Kidney epithelial cell (primary cell): ENCODE results near the gene GK2. TPM values are rescaled to one million over a fixed set of nuclear protein-coding genes. Genes with fewer than 3 reads are reported as not detected.

Experiments
- DNase-seq: peaks from one replicate; pipeline ENCODE4 v3.0.0-alpha.2; 2010; ENCODE audit warnings: low read depth
- H3K27me3 ChIP-seq: 2 replicates; pipeline ENCODE4 v1.6.0; 2011; ENCODE audit warnings: low read length; ENCODE audit not compliant: control insufficient read depth, insufficient read depth
- H3K36me3 ChIP-seq: 2 replicates; pipeline ENCODE4 v1.5.1; 2011; ENCODE audit warnings: low read length; ENCODE audit not compliant: control insufficient read depth, insufficient read depth
- H3K4me3 ChIP-seq: 2 replicates; pipeline ENCODE4 v1.5.1; 2011; ENCODE audit warnings: low read depth, mild to moderate bottlenecking, control low read depth, low read length
- total RNA-seq: library from RNA; depleted of rRNA; stranded (reverse); fragments of >200 nt; gene quantifications from 2 replicates; pipeline ENCODE4 v1.2.3, GENCODE V29; 2015
- TF ChIP-seq, protein P1 (sequence below): IDR thresholded peaks from 2 replicates; pipeline ENCODE4 v1.5.1; 2011; ENCODE audit warnings: mild to moderate bottlenecking, moderate library complexity, low read length, control low read depth, inconsistent platforms; ENCODE audit not compliant: insufficient read depth, poor library complexity, severe bottlenecking

The GK2 gene
- total RNA-seq, 1 donor from 2014 or later = not detected

DNA sequence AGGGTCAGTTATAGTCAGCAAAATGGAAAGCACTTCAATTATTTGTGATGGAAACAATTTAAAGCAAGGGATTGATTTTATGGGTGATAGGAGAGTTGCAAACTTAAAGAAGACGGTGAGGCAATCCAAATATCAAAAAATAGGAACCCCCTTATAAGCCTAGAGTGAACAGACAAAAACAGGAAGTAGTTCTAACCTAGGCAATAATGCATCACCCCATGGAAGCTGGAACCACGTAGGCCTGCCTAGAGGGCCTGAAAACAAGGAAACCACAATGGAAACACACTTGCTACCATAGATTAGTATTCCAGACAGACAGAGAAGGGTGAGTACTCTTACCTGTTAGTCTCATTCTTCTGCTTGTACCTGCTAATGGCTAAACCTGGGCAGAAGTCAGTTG is 13.5 kb upstream of the GK2 start:
- no peaks in the 10 kb centered on the region for H3K27me3 ChIP-seq
- TF ChIP-seq, protein P1, sequence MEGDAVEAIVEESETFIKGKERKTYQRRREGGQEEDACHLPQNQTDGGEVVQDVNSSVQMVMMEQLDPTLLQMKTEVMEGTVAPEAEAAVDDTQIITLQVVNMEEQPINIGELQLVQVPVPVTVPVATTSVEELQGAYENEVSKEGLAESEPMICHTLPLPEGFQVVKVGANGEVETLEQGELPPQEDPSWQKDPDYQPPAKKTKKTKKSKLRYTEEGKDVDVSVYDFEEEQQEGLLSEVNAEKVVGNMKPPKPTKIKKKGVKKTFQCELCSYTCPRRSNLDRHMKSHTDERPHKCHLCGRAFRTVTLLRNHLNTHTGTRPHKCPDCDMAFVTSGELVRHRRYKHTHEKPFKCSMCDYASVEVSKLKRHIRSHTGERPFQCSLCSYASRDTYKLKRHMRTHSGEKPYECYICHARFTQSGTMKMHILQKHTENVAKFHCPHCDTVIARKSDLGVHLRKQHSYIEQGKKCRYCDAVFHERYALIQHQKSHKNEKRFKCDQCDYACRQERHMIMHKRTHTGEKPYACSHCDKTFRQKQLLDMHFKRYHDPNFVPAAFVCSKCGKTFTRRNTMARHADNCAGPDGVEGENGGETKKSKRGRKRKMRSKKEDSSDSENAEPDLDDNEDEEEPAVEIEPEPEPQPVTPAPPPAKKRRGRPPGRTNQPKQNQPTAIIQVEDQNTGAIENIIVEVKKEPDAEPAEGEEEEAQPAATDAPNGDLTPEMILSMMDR = no peak
- H3K4me3 ChIP-seq = no peak overlapping the region
- no peaks in the 10 kb centered on the region for H3K36me3 ChIP-seq
- no peak for DNase-seq

DNA sequence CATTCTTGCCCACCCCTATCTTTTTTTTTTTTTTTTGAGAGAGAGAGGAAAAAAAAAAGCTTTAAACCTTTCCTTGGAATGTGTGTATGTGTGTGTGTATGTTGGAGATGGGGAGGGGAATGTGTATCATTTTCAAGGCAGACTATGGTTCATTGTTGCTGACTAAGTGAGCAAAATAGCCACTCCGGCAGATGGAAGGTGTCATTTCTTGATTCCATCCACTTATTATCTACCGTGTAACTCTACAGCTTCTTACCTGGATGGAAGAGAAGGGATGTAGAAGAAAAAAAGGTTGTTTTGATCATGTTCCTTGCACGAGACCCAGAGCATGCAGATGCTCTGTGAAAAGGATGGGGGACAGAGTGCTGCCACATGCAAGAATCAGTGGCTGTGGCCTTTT is 5.9 kb upstream of the GK2 start:
- no peak for DNase-seq
- no peaks in the 10 kb centered on the region for H3K27me3 ChIP-seq
- TF ChIP-seq, protein P1 = no peak
- H3K36me3 ChIP-seq = no peaks in the 10 kb centered on the region
- no peak overlapping the region for H3K4me3 ChIP-seq

DNA sequence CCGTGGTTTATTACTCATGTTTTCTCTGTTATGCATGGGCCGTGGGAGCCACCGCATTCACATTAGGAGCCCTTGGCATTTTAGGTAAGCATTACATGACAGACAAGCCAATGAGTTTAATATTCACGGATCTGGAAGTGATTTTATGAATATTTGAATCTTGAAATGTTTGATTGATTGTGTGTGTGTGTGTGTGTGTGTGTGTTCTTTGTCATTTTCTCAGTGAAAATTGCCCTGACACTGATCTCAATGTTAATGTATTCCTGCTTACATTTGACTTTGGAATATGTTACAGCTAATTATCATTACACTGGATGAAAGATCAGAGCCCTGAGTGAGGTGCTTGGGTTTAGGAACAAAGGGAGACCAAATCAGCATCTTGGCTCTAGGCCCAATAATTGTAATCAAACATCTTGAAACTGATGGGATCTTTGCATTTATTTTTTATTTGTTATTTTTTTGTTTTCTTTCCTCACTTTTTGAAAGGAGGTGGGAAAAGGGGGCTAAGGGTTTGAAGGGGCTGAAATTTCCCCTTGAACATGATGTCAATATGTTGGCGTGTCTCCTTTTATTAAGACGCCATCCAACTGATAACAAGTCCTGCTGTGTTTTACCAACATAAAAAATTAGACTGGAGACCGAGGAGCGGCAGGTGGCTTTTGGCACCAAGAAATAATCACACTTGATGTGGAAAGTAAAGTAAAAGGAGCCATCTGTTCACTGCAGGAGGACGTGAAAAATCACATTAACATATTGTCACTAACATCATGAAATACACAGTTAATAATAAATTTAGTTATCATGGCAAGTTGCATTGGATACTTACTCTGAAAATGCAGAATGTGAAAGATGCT is 5.2 kb upstream of the GK2 start:
- no peak for DNase-seq
- Histone ChIP-seq H3K27me3 (no peaks in the 10 kb centered on the region), H3K36me3 (no peaks in the 10 kb centered on the region), H3K4me3 (no peak overlapping the region)
- TF ChIP-seq, protein P1 = no peak

DNA sequence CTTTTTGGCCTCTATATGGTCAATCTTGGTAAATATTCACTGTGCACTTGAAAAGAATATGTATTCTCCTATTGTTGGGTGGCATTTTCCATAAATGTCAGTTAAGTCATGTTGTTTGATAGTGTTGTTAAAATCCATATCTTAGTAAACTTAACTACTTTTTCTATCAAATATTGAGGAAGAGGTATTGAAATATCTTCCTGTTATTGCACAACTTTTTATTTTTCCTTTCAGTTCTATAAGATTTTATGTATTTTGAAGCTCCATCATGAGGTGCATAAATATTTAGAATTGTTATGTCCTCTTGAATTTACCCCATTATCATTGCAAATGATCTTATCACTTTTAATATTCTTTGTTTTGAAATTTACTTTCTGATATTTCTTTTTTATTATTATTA is 3.4 kb downstream of the GK2 start:
- no peaks in the 10 kb centered on the region for H3K27me3 ChIP-seq
- no peak overlapping the region for H3K4me3 ChIP-seq
- TF ChIP-seq, protein P1 = no peak
- DNase-seq = no peak
- H3K36me3 ChIP-seq = no peaks in the 10 kb centered on the region

DNA sequence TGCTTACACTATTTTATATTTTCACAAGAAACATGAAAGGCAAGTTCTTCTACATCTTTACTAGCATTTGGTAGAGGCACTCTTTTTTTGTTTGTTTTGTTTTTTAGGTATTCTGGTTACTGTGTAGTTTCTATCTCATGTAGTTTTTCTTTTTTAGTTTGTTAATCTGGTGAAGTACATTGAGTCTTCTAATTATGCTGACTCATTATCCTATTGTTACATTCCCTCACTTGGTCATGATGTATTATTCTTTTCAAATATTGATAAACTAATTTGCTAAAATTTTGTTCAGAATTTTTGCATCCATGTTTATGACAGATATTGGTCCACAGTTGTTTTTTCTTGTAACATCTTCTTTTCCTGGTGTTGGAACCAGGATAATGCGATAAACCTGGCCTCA is 4.7 kb downstream of the GK2 start:
- no peaks in the 10 kb centered on the region for H3K36me3 ChIP-seq
- DNase-seq = no peak
- TF ChIP-seq, protein P1 = no peak

More for the DNA sequence above, 4.7 kb downstream of the GK2 start:
- Histone ChIP-seq H3K4me3 (no peak overlapping the region), H3K27me3 (no peaks in the 10 kb centered on the region)
